Lung (tissue), 12 donors: Measurements from ENCODE around the gene FBN2. TPM values are rescaled to one million over a fixed set of nuclear protein-coding genes. Genes with fewer than 3 reads are reported as not detected.
A peak's percentile ranks its signal among the peaks of the same experiment; 100 is the strongest.

Experiments used
- ATAC-seq: fragments of 200-7000 bp; cut with Tn5 transposase; one replicate; pipeline ENCODE4 v1.9.1; 2020; ENCODE audit warnings: moderate number of reproducible peaks; ENCODE audit not compliant: insufficient read depth, low FRiP score
- DNase-seq, 3 donors: peaks; one replicate each; pipeline ENCODE4 v3.0.0-alpha.2; 2013 to 2017
- H3K27ac ChIP-seq, 2 donors: one replicate each; pipeline ENCODE4 v1.5.1; 2013; ENCODE audit warnings: mild to moderate bottlenecking in 2 of 2, moderate library complexity in 2 of 2, control low read depth in 1 of 2, inconsistent platforms in 1 of 2, low read depth in 1 of 2, low read length in 1 of 2
- H3K27me3 ChIP-seq, 3 donors: one replicate each; pipeline ENCODE4 v1.5.1; 2013; ENCODE audit warnings: low read length in 2 of 3; ENCODE audit not compliant: control insufficient read depth in 3 of 3, insufficient read depth in 3 of 3
- H3K36me3 ChIP-seq, 4 donors: one replicate each; pipeline ENCODE4 v1.5.1; 2013; ENCODE audit warnings: low read length in 4 of 4, mild to moderate bottlenecking in 1 of 4, moderate library complexity in 1 of 4; ENCODE audit not compliant: control insufficient read depth in 4 of 4, insufficient read depth in 4 of 4
- H3K4me1 ChIP-seq, 5 donors: one replicate each; pipeline ENCODE4 v1.5.1; 2013; ENCODE audit warnings: low read length in 5 of 5, mild to moderate bottlenecking in 2 of 5, moderate library complexity in 1 of 5; ENCODE audit not compliant: control insufficient read depth in 5 of 5, insufficient read depth in 5 of 5
- H3K4me3 ChIP-seq: one replicate; pipeline ENCODE4 v1.5.1; 2013; ENCODE audit warnings: mild to moderate bottlenecking, control low read depth, moderate library complexity
- H3K9ac ChIP-seq, 2 donors: one replicate each; pipeline ENCODE4 v1.5.1; 2013; ENCODE audit warnings: low read length in 2 of 2, control low read depth in 1 of 2; ENCODE audit not compliant: insufficient read depth in 1 of 2
- H3K9me3 ChIP-seq, 4 donors: one replicate each; pipeline ENCODE4 v1.5.1; 2013; ENCODE audit warnings: low read length in 3 of 4, mild to moderate bottlenecking in 1 of 4, moderate library complexity in 1 of 4; ENCODE audit not compliant: control insufficient read depth in 4 of 4, insufficient read depth in 3 of 4
- WGBS, 2 donors: extraction: QIAGEN DNeasy Blood & Tissue Kit; methylation state at CpG; one replicate each; pipeline ENCODE4 v1.1.7; 2013; 5-methylcytosine and 5-hydroxymethylcytosine counted together
- polyA plus RNA-seq, 2 donors: library from polyadenylated mRNA; stranded (reverse); fragments of 200-250 nt; gene quantifications; one replicate each; pipeline ENCODE4 v1.2.1, GENCODE V29; 2013
- total RNA-seq, 2 donors: library from RNA; depleted of rRNA in 1 of 2; stranded (reverse); fragments of >200 nt in 1 of 2; gene quantifications; one replicate each; pipeline ENCODE4 v1.2.1, GENCODE V29; 2014 to 2021
- TF ChIP-seq, protein P1 (sequence below): IDR thresholded peaks from 2 replicates; pipeline ENCODE4 v1.5.1; 2012; ENCODE audit warnings: mild to moderate bottlenecking; ENCODE audit errors: control extremely low read depth, extremely low read depth
- donor health status: control.
- donor health status: control.
- donor health status: Bipolar disorder and iron deficiency.
- donor health status: healthy.
- donor health status: DM: yes; HTN: yes; CAD: no.

The FBN2 gene
- total and polyA plus RNA-seq, 4 donors: 0.06 to 13.1 (median 1.1) TPM

DNA sequence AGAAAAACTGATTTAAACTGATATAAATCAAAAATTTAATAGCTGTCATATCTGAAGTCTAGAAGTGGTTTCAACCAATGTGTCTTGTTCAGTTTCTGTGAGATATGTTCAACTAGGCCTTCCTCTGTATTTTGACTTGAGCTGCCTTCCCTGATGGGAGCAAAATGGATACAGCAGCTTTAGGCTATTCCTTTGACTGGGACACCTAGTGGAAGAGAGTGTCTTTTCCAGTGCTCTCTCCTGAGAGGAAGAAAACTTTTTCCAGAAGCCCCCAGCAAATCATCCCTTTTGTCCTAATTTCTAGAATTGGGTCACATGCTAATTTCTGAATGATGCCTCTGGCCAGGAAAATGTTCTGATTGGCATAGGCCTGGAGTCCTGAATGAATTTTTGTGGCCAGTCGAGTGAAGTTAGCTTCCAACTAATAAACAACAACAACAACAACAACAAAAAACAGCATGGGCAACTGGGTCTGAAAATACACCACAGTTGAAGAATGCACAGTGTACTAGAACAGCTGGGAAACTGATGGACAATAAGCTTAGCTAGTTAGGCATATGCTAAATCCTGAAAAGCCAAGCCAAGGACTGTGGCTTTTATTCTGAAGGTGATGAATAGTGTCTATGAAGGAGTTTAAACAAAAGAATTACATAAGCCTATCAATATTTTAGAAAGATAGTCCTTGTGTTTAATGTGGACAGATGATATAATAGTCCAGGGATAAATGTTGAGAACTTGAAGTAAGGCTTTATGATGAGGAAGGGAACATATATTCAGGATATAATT lies 125.7 kb downstream of the FBN2 start:
- 81 to 90% methylated on average over 1 of the region's 1 CpG for WGBS, 2 donors
- TF ChIP-seq, protein P1, sequence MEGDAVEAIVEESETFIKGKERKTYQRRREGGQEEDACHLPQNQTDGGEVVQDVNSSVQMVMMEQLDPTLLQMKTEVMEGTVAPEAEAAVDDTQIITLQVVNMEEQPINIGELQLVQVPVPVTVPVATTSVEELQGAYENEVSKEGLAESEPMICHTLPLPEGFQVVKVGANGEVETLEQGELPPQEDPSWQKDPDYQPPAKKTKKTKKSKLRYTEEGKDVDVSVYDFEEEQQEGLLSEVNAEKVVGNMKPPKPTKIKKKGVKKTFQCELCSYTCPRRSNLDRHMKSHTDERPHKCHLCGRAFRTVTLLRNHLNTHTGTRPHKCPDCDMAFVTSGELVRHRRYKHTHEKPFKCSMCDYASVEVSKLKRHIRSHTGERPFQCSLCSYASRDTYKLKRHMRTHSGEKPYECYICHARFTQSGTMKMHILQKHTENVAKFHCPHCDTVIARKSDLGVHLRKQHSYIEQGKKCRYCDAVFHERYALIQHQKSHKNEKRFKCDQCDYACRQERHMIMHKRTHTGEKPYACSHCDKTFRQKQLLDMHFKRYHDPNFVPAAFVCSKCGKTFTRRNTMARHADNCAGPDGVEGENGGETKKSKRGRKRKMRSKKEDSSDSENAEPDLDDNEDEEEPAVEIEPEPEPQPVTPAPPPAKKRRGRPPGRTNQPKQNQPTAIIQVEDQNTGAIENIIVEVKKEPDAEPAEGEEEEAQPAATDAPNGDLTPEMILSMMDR: no peak
- peaks cover 0 to 4% (median 0%) of the 10 kb centered on the region in 4 donors for H3K9me3 ChIP-seq
- no peaks in the 10 kb centered on the region for H3K36me3 ChIP-seq
- no peak overlapping the region for H3K27ac ChIP-seq
- DNase-seq (no peak), ATAC-seq (no peak)
- H3K9ac ChIP-seq: no peak overlapping the region
- H3K4me3 ChIP-seq: no peak overlapping the region
- peaks cover 0 to 5% (median 0%) of the 10 kb centered on the region in 5 donors for H3K4me1 ChIP-seq
- no peaks in the 10 kb centered on the region for H3K27me3 ChIP-seq

DNA sequence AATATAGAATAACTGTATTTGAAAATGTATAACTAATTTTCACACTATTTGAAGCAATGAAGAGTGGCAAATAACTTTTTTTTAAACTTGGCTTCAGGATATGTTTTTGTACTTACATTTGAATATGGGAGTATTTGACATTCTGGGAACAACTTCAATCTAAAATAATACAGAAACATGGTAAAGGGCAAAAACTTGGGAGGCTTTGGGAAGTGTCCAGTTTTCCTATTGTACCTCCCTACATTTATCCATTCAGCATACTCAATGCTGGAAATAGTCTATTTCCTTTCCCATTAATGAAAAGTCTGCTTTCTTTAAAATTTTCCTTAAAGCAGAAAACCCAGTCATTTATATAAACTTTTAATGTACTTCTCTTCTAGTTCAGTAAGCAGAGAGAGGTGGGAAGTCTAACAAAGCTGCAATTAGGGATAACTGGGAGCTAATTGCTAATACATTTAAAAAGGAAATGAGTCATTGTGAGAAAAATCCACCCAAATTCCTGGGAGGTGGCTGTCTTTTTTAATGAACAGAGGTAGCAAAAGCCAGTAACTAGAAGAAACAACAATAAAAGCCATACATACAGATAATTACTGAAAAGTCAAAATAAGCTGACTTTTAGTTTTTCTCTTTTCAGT lies 128.8 kb downstream of the FBN2 start:
- TF ChIP-seq, protein P1: no peak
- no peak for ATAC-seq
- H3K27ac ChIP-seq: no peak overlapping the region
- no peak for DNase-seq
- no peaks in the 10 kb centered on the region for H3K9me3 ChIP-seq
- no peaks in the 10 kb centered on the region for H3K27me3 ChIP-seq
- no peaks in the 10 kb centered on the region for H3K36me3 ChIP-seq
- peaks cover 0 to 5% (median 0%) of the 10 kb centered on the region in 5 donors for H3K4me1 ChIP-seq
- no peak overlapping the region for H3K9ac ChIP-seq
- no peak overlapping the region for H3K4me3 ChIP-seq

DNA sequence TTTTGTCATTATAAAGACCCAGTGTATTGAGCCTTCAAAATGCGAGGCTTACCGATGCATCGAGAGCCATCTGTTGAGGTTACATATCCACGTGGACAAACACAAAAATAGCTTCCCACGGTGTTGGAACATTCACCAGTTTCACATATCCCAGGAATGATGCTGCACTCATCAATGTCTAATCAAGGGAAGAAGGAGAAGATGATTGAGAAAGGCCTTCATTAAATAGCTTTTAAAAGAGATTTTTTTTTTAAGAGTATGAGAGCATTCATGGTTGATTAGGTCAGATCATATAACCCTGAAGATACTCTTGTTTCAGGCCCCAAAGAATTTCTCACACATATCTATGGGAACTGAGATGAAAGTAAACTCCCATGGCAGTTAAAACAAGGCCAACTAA lies 129.4 kb downstream of the FBN2 start:
- ATAC-seq: no peak

More for the DNA sequence above, 129.4 kb downstream of the FBN2 start:
- TF ChIP-seq, protein P1: no peak
- peak overlapping the region in 1 of 2 donors; percentile 6 for H3K27ac ChIP-seq
- 92 to 97% methylated on average over 5 of the region's 5 CpGs for WGBS, 2 donors
- H3K36me3 ChIP-seq: no peaks in the 10 kb centered on the region
- peaks cover 0 to 5% (median 0%) of the 10 kb centered on the region in 5 donors for H3K4me1 ChIP-seq
- H3K9ac ChIP-seq: no peak overlapping the region
- no peaks in the 10 kb centered on the region for H3K27me3 ChIP-seq
- DNase-seq: no peak
- no peak overlapping the region for H3K4me3 ChIP-seq
- H3K9me3 ChIP-seq: no peaks in the 10 kb centered on the region
